H1 (cell line): ENCODE measurements around the gene EPB41L2. TPM values are rescaled to one million over a fixed set of nuclear protein-coding genes. Genes with fewer than 3 reads are reported as not detected.

Source experiments
- EP300 ChIP-seq, 2 experiments: IDR thresholded peaks; 1 replicate in 1 of 2; 2 replicates in 1 of 2; pipeline ENCODE4 v1.6.1; 2011 to 2012; ENCODE audit warnings: low read depth in 2 of 2, low read length in 2 of 2, mild to moderate bottlenecking in 2 of 2, borderline replicate concordance in 1 of 2, inconsistent platforms in 1 of 2, moderate library complexity in 1 of 2
- polyA plus RNA-seq, 7 experiments: library from polyadenylated mRNA; depleted of rRNA in 3 of 7; stranded (reverse) in 5 of 7; unstranded in 2 of 7; fragments of >200 nt in 5 of 7; fragments of 200-250 nt in 2 of 7; gene quantifications; 1 replicate in 5 of 7; 2 replicates in 1 of 7; 4 replicates in 1 of 7; pipeline versions ENCODE4 v1.2.1 to v1.2.3, GENCODE V29; 2011 to 2013; ENCODE audit warnings: missing spikeins in 2 of 7, mixed read lengths in 2 of 7
- total RNA-seq: library from RNA; stranded (reverse); fragmentation: NEBNext Ultra II Directional; extraction: Animal tissue kit (Norgen Biotek cat#: 25700); gene quantifications from 2 replicates; pipeline ENCODE4 v1.2.1, GENCODE V29; 2021
- TF ChIP-seq, protein P1 (sequence below): IDR thresholded peaks from 2 replicates; pipeline ENCODE4 v1.6.1; 2012; ENCODE audit warnings: inconsistent platforms

The EPB41L2 gene
- total and polyA plus RNA-seq, 2 of the 8 experiments (the other 6 are each of a cell fraction or from before 2014, with no cell fraction given), result 22.5 to 123 TPM

DNA sequence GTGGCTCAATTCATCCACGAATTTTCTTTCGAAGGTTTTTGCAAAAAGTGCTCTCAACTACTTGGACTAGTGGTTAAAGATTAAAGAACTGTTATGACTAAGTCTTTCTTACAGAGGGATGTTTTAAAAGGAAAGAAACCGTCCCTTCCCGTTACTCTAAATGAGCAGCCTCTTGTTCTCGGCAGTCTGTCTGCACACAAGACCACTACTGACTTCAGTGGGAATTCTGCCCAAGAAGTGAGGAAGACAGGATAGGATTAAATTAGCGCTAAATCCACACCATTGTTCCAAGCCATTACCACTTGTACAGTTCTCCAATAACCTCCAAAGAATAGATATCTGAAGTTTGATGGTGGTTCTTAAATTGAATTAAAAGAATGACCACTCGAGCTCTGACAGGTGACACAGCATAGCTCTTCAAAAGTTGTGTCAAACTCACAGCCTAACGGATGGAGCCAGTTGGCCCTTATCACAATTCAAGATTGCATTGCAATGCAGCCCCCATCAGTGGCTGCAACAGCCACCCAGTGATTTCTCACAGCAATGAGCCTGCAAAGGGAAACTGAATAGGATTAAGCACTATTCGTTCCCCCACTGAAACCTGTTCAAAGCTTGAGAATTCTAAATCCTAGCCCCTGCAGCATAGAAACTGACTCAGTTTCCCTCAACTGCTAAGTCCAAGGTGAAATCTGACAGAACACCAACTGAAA is 1.8 kb downstream of the EPB41L2 start (continued):
- TF ChIP-seq, protein P1, sequence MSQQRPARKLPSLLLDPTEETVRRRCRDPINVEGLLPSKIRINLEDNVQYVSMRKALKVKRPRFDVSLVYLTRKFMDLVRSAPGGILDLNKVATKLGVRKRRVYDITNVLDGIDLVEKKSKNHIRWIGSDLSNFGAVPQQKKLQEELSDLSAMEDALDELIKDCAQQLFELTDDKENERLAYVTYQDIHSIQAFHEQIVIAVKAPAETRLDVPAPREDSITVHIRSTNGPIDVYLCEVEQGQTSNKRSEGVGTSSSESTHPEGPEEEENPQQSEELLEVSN, result no peak
- no peak for TF ChIP-seq EP300 (IDR thresholded peaks at IDR 0.05; ENCODE audit: borderline replicate concordance in 1 of 2, low read depth in 2 of 2, low read length in 2 of 2)
